GM21381 (cell line): Measurements from ENCODE around the gene LGR4.
"Not testable (repeated sequence)": the region's sequence is repeated elsewhere in the genome, so short reads cannot be mapped to it uniquely, and the experiment has no call there.

Source experiments
- ATAC-seq: cut with Tn5 transposase; IDR thresholded peaks from one replicate; pipeline ENCODE4 v1.9.1; 2021; ENCODE audit warnings: mild to moderate bottlenecking, moderate library complexity; ENCODE audit not compliant: unreplicated experiment

Gene LGR4

GRCh38 chr11:27355575-27356104 is 117.0 kb downstream of the LGR4 start:
- ATAC-seq: no peak

DNA sequence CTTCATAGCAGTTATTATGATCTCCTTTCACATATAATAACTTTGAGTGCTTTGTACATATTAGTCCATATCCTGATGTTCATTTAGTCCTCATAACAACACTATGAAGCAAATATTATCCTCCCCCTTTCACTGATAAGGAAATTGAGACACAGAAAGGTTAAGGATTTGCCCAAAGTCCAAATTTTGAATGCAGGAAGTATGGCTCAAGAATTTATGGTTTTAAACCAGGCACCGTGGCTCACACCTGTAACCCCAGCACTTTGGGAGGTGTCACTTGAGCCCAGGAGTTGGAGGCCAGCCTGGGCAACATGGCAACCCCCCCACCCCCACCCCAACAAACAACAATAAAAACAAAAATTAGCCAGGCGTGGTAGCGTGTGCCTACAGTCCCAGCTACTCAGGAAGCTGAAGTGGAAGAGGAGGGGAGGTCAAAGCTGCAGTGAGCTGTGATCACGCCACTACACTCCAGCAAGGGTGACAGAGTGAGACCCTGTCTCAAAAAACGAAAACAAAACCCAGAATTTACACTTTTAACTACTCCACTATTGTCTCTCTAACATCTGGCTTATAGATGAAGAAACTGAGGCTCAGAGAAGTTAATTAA is 118.1 kb downstream of the LGR4 start:
- ATAC-seq: no peak

DNA sequence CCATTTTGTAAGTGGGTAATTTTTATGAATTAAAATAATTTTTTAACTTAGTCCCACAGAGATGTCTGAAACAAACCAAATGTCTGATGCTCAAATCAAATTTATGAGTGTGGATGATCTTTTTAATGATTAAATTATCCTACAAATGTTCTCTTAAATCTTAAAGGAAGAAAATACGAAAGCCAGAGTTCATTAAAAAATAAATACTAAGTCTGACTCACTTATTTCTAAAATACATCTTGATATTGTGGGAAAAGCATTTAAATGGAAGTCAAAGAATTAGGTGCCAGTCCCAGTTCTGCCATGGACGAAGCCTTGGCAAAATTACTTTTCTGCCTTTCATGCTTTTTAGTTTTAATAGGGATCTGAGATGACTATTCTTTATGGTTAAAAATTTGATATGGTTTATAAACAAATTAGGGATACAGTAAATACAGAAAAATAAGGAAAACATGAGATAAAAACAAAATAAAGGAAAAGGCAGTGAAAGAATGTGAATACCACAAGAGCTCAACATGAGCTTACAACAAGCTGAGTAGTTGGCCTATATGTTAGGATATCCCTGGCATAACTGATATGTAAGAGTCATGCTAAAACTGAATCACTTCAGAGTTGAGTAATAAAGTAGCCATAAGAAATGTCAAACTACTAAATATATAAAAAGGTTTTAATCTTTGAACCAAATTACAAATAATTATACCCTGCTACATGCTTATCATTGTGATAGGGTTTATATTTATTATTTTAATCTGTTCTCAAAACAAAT is 118.8 kb downstream of the LGR4 start:
- no peak for ATAC-seq

- no peak for ATAC-seq
Observed at GRCh38 chr11:27352781-27353180, 119.8 kb downstream of the LGR4 start.

GRCh38 chr11:27350511-27350910 is 122.1 kb downstream of the LGR4 start:
- ATAC-seq: no peak

- no peak for ATAC-seq
Observed at GRCh38 chr11:27349919-27350318, 122.7 kb downstream of the LGR4 start.

DNA sequence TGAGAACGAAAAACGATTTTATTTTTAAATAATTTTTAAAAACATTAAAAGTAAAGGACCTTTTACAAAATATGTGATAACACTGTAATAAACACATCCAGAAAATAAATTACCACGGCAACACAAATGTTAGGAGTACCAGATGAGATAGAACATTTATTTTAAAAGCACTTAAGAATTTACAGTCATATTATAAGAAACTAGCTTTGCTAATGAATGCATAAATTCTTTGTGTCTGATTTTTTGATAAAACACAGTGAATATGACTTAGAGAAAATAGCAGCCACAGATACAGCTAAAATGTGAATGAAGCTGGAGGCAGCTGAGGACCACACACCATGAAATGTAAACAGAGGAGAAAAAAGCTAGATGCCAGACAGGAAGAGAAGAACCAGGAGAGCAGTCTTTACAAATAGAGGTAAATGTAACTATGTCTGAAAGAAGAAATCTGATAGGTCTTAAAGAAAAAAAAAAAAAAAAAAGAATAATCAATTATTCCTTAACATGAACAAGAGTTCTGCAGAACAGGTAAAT is 124.2 kb downstream of the LGR4 start:
- ATAC-seq: no peak

DNA sequence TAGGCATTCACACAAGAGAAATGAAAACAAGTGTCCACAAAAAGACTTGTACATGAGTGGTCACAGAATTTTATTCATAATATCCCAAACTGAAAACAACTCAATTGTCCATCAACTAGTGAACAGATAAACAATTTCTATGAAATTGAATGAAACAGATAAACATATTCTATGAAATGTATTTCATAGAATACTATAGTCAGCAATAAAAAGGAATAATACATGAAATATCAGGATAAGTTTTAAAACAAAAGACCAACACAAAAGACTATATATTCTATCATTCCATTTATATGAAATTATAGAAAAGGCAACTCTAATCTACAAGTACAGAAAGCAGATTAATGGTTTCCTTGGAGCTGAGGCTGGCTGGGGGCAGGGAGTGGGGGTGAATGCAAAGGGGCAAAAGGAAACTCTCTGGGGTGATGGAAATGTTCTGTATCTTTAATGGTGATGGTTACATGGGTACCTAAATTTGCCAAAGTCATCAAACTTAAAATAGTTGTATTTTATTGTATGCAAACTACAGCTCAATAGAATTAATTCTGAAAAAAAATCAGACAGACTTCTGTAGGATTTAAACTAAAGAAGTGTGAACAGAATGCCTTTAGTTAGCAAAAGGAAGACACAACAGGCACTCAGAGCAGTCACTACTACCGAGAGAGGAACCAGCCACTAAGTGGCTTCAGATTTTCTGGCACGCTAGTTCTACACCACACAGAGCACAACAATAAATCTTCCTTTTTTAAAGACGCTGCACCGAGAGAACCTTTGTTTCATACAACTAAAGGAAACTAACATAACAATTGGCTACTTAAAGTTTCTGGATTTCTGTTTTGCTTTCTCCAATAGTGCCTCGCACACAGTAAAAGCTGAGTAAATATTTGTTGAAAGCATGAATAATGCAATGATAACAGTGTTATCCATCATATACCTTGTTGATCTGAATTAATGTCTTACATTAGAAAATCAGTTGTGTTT is 124.9 kb downstream of the LGR4 start:
- no peak for ATAC-seq

GRCh38 chr11:27339941-27340340 is 132.6 kb downstream of the LGR4 start:
- no peak for ATAC-seq

GRCh38 chr11:27334764-27335163 is 137.8 kb downstream of the LGR4 start:
- not testable (repeated sequence) for ATAC-seq

DNA sequence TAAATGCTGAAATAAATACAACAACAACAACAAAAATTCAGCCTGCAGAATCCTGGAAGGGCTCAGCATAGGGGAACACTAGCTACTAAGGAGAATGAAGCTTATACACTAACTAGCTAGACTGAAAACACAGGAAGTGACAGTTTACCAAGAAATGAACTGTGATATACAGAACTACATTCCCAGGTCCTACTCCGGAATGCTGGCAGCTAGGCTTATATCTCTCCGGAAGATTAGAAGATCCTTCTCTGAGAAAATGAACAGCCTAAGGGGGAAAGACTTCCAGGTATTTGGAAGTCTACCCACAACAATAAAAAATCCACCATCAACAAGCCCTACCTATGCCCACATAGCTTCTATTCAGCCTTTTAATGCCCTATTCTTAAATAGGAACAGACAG is 140.6 kb downstream of the LGR4 start:
- no peak for ATAC-seq

GRCh38 chr11:27330633-27331270 is 141.8 kb downstream of the LGR4 start:
- ATAC-seq: no peak

DNA sequence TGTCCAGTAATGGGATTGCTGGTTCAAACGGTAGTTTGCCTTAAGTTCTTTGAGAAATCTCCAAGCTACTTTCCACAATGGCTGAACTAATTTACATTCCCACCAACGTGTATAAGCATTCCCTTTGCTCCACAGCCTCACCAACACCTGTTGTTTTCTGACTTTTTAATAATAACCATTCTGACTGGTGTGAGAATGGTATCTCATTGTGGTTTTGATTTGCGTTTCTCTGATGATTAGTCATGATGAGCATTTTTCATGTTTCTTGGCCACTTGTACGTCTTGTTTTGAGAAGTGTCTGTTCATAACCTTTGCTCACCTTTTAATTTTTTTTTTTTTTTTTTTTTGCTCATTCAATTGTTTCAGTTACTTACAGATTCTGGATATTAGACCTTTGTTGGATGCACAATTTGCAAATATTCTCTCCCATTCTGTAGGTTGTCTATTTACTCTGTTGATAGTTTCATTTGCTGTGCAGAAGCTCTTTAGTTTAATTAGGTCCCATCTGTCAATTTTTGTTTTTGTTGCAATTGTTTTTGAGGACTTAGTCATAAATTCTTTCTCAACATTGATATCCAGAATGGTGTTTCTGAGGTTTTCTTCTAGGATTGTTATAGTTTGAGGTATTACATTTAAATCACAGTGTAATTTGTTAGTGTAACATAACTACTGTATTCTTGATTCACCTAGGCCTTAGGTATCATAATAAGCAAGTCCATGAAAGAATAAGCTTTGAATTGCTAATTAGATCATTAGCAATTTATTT is 142.5 kb downstream of the LGR4 start:
- ATAC-seq: no peak

GRCh38 chr11:27328614-27329013 is 144.0 kb downstream of the LGR4 start:
- ATAC-seq: no peak

DNA sequence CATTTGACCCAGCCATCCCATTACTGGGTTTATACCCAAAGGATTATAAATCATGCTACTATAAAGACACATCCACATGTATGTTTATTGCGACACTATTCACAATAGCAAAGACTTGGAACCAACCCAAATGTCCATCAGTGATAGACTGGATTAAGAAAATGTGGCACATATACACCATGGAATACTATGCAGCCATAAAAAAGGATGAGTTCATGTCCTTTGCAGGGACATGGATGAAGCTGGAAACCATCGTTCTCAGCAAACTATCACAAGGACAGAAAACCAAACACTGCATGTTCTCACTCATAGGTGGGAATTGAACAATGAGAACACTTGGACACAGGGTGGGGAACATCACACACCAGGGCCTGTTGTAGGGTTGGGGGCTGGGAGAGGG is 145.5 kb downstream of the LGR4 start:
- not testable (repeated sequence) for ATAC-seq

- ATAC-seq: not testable (repeated sequence)
Observed at GRCh38 chr11:27322196-27322595, 150.4 kb downstream of the LGR4 start.

DNA sequence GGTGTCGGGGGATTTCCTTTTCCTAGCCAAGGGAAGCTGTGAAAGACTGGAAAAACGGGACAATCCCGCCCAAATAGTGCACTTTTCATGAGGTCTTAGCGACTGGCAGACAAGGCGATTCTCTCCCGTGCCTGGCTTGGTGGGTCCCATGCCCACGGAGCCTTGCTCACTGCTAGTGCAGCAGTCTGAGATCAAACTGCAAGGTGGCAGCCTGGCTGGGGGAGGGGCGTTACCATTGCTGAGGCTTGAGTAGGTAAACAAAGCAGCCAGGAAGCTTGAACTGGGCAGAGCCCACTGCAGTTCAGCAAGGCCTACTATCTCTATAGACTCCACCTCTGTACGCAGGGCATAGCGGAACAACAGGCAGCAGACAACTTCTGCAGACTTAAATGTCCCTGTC is 151.2 kb downstream of the LGR4 start:
- not testable (repeated sequence) for ATAC-seq

- ATAC-seq: peak; percentile 97
Observed at GRCh38 chr11:27319072-27319471, 153.5 kb downstream of the LGR4 start.

DNA sequence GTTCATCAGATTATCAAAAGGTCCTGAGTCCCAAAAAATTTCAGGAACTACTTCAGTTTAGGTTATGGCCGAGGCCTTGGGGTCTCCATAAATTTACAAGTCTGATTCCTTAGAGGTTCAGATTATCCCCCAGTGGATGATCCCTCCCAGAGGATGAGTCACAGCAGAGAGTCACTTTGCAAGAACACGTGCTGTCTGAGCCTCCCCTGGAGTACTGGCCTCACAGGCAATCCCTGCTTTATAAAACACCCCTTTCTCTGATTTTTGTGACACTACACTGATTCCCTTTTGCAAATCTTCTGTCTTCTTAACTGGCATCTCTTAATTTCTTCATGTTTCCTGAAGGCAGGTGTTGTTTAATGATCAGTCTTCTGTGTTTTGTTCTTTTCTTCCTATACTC is 154.8 kb downstream of the LGR4 start:
- no peak for ATAC-seq
